ENCODE data around the gene SPRN. TPM values are rescaled to one million over a fixed set of nuclear protein-coding genes. Genes with fewer than 3 reads are reported as not detected.
"Not testable (repeated sequence)": the region's sequence is repeated elsewhere in the genome, so short reads cannot be mapped to it uniquely, and the experiment has no call there.

SPRN gene
- total and polyA plus RNA-seq, 7 donors, result under 0.01 to 1.1 (median 0.41) TPM; not detected in 2

- Histone ChIP-seq H3K4me1 (peaks cover 0 to 20% (median 10%) of the 10 kb centered on the region in 4 donors), H3K36me3 (peaks cover 0 to 24% (median 3%) of the 10 kb centered on the region in 4 donors), H3K27ac (no peak overlapping the region), H3K27me3 (no peaks in the 10 kb centered on the region), H3K4me3 (no peak overlapping the region), H3K9me3 (no peaks in the 10 kb centered on the region)
- WGBS, 2 donors, result 95 to 96% methylated on average over 12 of the region's 12 CpGs
- DNase-seq, result peak; percentile 34
- TF ChIP-seq, protein P1, sequence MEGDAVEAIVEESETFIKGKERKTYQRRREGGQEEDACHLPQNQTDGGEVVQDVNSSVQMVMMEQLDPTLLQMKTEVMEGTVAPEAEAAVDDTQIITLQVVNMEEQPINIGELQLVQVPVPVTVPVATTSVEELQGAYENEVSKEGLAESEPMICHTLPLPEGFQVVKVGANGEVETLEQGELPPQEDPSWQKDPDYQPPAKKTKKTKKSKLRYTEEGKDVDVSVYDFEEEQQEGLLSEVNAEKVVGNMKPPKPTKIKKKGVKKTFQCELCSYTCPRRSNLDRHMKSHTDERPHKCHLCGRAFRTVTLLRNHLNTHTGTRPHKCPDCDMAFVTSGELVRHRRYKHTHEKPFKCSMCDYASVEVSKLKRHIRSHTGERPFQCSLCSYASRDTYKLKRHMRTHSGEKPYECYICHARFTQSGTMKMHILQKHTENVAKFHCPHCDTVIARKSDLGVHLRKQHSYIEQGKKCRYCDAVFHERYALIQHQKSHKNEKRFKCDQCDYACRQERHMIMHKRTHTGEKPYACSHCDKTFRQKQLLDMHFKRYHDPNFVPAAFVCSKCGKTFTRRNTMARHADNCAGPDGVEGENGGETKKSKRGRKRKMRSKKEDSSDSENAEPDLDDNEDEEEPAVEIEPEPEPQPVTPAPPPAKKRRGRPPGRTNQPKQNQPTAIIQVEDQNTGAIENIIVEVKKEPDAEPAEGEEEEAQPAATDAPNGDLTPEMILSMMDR (IDR thresholded peaks at IDR 0.05), result no peak
- no peak for TF ChIP-seq EP300 (IDR thresholded peaks at IDR 0.05)
- TF ChIP-seq POLR2A (IDR thresholded peaks at IDR 0.05), result no peak
- TF ChIP-seq POLR2AphosphoS5 (IDR thresholded peaks at IDR 0.05), result no peak
- intact Hi-C loops (cut with DNase I), result loop anchor here (5.0 kb wide), 1 partner anchor 64 kb away; no protein-coding TSS in a partner anchor
Observed at GRCh38 chr10:133391249-133391635, 33.2 kb downstream of the SPRN start.

- no peaks in the 10 kb centered on the region for H3K9me3 ChIP-seq
- 89 to 93% methylated on average over 19 of the region's 19 CpGs for WGBS, 2 donors
- no peaks in the 10 kb centered on the region for H3K27me3 ChIP-seq
- no peak overlapping the region for H3K4me3 ChIP-seq
- TF ChIP-seq, protein P1 (IDR thresholded peaks at IDR 0.05), result no peak
- TF ChIP-seq POLR2AphosphoS5 (IDR thresholded peaks at IDR 0.05) (no peak), POLR2A (IDR thresholded peaks at IDR 0.05) (no peak), EP300 (IDR thresholded peaks at IDR 0.05) (no peak)
- H3K36me3 ChIP-seq, result peaks cover 0 to 20% (median 3%) of the 10 kb centered on the region in 4 donors
- intact Hi-C loops (cut with DNase I), result loop anchor here (5.0 kb wide), 1 partner anchor 63 kb away; no protein-coding TSS in a partner anchor
- peaks cover 0 to 17% (median 10%) of the 10 kb centered on the region in 4 donors for H3K4me1 ChIP-seq
- H3K27ac ChIP-seq, result no peak overlapping the region
- DNase-seq, result peak; percentile 41
Observed at GRCh38 chr10:133390597-133391248, 33.7 kb downstream of the SPRN start.

DNA sequence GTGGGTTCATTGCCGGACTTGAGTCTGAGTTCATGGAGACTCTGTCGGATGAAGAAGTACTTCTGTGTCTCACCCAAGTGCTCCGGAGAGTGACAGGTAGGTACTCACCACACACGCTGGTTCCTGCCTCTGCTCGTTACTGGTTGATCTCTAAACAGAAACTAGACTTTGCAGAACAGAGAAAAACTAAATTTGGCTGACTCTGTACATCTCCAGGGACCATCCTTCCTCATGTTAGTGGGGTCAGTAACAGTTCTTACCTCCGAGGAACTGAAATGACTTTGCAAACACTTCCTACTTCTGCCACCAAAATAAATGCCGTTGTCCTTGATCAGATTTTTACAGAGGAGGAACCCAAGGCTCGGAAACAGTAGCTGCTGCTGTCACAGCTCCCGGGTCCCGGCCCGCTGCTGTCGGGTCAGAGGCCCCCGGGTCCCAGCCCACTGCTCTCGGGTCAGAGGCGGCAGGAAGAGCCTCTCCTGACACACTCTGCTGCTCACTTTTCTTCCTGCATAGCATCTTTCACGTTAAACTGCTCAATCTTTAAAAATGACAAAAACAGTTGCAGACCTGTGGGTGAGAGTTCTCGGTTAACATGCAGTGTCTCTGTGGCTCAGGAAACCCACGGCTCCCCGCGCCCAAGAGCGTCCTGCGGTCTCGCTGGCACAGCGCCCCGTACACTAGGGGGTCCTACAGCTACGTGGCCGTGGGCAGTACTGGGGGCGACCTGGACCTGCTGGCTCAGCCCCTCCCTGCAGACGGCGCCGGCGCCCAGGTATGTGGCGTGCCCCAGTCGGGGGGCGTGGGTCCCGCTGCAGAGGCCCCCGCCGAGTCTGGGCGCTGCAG is 35.2 kb downstream of the SPRN start:
- H3K9me3 ChIP-seq, result no peaks in the 10 kb centered on the region
- DNase-seq, result peak; percentile 50
- intact Hi-C loops (cut with DNase I), result no loop called here
- peaks cover 0 to 5% (median 0%) of the 10 kb centered on the region in 4 donors for H3K4me1 ChIP-seq
- H3K27me3 ChIP-seq, result no peaks in the 10 kb centered on the region
- 58 to 82% methylated on average over 39 of the region's 39 CpGs for whole genome bisulfite sequencing, 2 donors
- TF ChIP-seq EP300 (IDR thresholded peaks at IDR 0.05), result no peak
- no peak for TF ChIP-seq POLR2AphosphoS5 (IDR thresholded peaks at IDR 0.05)
- TF ChIP-seq, protein P1 (IDR thresholded peaks at IDR 0.05), result no peak
- no peak for TF ChIP-seq POLR2A (IDR thresholded peaks at IDR 0.05)
- H3K27ac ChIP-seq, result peak overlapping the region in 2 of 4 donors; percentile 20 to 26
- H3K4me3 ChIP-seq, result no peak overlapping the region
- peaks cover 0 to 26% (median 3%) of the 10 kb centered on the region in 4 donors for H3K36me3 ChIP-seq

- H3K27me3 ChIP-seq, result no peaks in the 10 kb centered on the region
- no peak overlapping the region for H3K27ac ChIP-seq
- peaks cover 0 to 32% (median 3%) of the 10 kb centered on the region in 4 donors for H3K36me3 ChIP-seq
- TF ChIP-seq POLR2AphosphoS5 (IDR thresholded peaks at IDR 0.05) (no peak), POLR2A (IDR thresholded peaks at IDR 0.05) (no peak), EP300 (IDR thresholded peaks at IDR 0.05) (no peak)
- TF ChIP-seq, protein P1 (IDR thresholded peaks at IDR 0.05), result no peak
- WGBS, 2 donors, result 82 to 90% methylated on average over 17 of the region's 17 CpGs
- H3K9me3 ChIP-seq, result no peaks in the 10 kb centered on the region
- H3K4me1 ChIP-seq, result peaks cover 0 to 2% (median 0%) of the 10 kb centered on the region in 4 donors
- intact Hi-C loops (cut with DNase I), result no loop called here
- no peak overlapping the region for H3K4me3 ChIP-seq
- peak; percentile 52 for DNase-seq
Observed at GRCh38 chr10:133388236-133388972, 36.0 kb downstream of the SPRN start.

- H3K4me3 ChIP-seq; H3K27me3 ChIP-seq; intact Hi-C loops (cut with DNase I); H3K27ac ChIP-seq; H3K4me1 ChIP-seq; H3K9me3 ChIP-seq: not testable (repeated sequence)
- DNase-seq, result peak; percentile 4
- 98% methylated on average over 4 of the region's 4 CpGs for WGBS, 2 donors
- H3K36me3 ChIP-seq, result peaks cover 0 to 38% (median 3%) of the 10 kb centered on the region in 4 donors
Observed at GRCh38 chr10:133386951-133387350, 37.5 kb downstream of the SPRN start.

Data from sigmoid colon (tissue), 7 donors.